ENCODE results near the gene KIZ.

DNA sequence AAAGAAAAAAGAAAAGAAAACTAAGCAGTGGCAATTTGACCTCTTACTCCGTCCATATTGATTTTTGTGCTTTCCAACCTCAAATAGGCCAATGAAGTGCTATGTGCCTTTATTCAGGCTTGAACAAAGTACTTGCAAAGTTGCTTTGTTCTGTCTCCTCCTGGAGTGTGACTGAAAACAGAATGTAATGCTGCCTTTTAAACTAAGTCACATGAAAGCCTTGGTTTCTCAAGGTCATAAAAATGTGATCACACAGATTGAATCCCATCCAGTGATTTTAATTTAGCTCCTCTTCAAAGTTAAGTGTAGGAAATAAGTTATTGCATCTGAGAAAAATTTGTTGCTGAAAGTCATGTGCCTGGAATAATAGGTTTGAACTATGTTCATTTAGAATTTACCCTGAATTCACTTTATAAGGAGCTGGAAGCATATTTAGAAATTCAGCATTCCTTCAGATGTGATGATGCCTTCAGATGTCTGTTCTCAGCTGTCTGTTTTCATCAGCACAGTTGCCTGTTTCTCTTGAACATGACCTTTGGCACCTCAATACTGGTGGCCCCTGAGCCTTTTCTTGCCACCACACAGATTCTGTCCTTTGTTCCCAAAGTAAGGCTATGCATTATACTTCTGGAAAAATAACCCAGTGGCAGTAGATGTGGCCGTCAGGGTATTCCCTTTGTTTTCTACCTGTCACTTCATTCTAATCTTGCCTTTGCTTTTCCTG lies 48.8 kb downstream of the KIZ start:
- TF ChIP-seq, protein P1, sequence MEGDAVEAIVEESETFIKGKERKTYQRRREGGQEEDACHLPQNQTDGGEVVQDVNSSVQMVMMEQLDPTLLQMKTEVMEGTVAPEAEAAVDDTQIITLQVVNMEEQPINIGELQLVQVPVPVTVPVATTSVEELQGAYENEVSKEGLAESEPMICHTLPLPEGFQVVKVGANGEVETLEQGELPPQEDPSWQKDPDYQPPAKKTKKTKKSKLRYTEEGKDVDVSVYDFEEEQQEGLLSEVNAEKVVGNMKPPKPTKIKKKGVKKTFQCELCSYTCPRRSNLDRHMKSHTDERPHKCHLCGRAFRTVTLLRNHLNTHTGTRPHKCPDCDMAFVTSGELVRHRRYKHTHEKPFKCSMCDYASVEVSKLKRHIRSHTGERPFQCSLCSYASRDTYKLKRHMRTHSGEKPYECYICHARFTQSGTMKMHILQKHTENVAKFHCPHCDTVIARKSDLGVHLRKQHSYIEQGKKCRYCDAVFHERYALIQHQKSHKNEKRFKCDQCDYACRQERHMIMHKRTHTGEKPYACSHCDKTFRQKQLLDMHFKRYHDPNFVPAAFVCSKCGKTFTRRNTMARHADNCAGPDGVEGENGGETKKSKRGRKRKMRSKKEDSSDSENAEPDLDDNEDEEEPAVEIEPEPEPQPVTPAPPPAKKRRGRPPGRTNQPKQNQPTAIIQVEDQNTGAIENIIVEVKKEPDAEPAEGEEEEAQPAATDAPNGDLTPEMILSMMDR (IDR thresholded peaks at IDR 0.05; ENCODE audit: low read depth, low read length) = no peak
- TF ChIP-seq, protein P2, sequence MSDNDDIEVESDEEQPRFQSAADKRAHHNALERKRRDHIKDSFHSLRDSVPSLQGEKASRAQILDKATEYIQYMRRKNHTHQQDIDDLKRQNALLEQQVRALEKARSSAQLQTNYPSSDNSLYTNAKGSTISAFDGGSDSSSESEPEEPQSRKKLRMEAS (IDR thresholded peaks at IDR 0.05; ENCODE audit: low read depth, low read length) = no peak
- TF ChIP-seq POLR2A (IDR thresholded peaks at IDR 0.05; ENCODE audit: extremely low read depth, insufficient read length) (no peak), MYC (IDR thresholded peaks at IDR 0.05; ENCODE audit: low read depth, low read length) (no peak)

All from NB4 (cell line).